GM19099 (cell line): ENCODE results near the gene ISG20L2.

Source experiments
- POLR2A ChIP-seq: IDR thresholded peaks from 3 replicates; pipeline ENCODE4 v1.6.1; 2011; ENCODE audit warnings: low read depth; ENCODE audit not compliant: insufficient read length; ENCODE audit errors: extremely low read depth

The ISG20L2 gene, protein sequence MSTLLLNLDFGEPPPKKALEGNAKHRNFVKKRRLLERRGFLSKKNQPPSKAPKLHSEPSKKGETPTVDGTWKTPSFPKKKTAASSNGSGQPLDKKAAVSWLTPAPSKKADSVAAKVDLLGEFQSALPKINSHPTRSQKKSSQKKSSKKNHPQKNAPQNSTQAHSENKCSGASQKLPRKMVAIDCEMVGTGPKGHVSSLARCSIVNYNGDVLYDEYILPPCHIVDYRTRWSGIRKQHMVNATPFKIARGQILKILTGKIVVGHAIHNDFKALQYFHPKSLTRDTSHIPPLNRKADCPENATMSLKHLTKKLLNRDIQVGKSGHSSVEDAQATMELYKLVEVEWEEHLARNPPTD

DNA sequence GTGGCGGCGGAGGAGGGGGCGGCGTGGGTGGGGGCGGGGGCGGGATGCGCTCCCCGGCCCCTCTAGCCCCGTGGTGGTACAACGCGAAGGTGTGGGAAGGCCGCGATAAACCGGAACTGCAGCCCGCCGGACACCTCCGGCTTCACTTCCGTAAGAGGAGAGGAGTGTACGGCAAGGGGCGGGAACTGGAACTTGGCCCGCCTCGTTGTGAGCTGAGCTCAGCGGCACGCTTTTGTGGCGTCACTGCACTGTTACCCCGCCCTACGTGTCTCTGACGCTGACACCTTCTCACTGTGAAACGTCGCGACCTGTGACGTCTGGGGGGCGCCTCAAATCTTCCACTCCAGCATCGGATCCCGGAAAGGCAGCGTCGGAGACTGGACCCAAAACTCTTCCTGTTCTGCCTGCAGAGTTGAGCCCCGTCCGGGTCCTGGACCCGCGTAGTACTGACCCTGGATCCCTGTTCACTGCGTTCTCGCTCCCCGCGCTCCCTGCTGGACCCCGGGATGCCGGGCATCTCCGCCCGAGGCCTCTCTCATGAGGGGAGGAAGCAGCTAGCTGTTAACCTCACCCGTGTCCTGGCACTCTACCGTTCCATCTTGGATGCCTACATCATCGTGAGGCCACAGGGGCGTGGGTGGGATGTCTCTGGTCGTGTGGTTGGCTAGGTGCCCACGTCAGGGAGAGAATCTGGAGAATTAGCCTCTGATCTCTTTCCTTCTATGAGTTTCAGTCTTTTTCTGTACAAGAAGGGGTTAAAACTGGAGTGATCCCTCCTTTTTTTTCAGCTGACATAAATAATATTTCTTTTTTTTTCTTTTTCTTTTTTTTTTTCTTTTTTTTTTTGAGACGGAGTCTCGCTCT lies at the start of gene ISG20L2:
ISG20L2 (minus strand) TSS at position 168 of the 864 bp plus-strand sequence. CDS start 1,114 bp downstream, outside the sequence.
- peak; percentile 45 for TF ChIP-seq POLR2A

DNA sequence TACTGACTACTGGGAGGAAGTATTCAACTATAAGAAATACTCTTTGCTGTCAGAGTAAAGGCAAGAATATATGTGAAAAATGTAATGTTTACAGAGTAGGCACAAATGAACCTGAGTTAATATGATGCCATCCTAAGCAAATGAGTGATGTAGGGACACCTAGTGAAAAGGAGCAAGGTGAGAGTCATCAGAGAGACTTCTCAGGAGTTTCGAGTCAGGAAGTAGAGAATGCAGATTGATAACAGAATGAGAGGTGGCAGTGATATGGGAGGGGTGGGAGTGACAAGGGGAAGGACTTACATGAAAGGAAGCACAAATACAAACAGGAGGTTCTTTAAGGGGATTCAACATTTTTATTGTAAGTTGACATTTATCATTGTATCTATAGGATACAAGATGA lies 49.0 kb upstream of the ISG20L2 start:
- no peak for TF ChIP-seq POLR2A

DNA sequence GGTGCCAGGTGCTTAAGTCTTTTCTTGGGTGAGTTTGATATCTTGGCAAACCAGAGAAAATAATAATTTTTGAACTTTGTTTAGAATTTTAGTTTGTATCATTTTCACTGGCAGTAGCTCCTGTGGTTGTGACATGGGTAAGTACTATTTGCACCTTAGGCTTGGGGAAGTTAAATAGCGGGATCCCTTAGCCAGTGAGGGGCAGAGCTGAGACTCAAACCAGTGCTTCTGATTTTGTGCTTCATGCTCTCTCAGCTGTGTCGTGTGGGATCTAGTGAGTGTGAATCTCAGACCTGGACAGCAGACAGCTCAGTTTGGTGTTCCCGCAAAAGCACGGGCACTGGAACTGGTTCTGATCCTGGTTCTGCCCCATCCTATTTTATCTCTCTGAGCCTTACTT lies 48.4 kb upstream of the ISG20L2 start:
- TF ChIP-seq POLR2A = no peak

DNA sequence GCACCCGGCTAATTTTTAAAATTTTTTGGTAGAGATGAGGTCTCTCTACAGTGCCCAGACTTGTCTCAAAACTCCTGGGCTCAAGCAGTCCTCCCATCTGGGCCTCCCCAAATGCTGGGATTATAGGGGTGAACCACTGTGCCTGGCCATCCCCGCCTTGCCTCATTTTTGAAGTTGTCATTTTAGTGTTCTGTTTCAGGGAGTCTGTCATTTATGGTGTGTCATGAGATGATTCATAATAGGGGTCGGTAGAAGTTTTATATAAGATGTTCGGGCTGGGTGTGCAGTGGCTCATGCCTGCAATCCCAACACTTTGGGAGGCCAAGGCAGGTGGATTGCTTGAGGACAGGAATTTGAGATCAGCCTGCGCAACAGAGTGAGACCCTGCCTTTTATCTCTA lies 47.2 kb upstream of the ISG20L2 start:
- no peak for TF ChIP-seq POLR2A

DNA sequence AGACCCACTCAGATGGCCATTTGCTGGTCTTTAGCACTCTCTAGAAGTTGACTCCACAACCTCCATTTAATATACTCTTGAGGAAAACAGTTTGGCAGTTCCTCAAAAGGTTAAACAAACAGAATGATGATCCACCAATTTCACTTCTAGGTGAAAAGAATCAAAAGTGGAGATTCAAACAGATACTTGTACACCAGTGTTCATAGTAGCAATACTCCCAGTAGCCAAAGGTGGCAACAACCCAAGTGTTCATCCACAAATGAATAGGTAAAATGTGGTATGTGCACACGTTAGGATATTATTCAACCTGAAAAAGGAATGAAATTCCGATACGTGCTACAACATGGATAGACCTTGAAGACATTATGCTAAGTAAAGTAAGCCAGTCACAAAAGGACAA lies 45.0 kb upstream of the ISG20L2 start:
- TF ChIP-seq POLR2A = no peak

DNA sequence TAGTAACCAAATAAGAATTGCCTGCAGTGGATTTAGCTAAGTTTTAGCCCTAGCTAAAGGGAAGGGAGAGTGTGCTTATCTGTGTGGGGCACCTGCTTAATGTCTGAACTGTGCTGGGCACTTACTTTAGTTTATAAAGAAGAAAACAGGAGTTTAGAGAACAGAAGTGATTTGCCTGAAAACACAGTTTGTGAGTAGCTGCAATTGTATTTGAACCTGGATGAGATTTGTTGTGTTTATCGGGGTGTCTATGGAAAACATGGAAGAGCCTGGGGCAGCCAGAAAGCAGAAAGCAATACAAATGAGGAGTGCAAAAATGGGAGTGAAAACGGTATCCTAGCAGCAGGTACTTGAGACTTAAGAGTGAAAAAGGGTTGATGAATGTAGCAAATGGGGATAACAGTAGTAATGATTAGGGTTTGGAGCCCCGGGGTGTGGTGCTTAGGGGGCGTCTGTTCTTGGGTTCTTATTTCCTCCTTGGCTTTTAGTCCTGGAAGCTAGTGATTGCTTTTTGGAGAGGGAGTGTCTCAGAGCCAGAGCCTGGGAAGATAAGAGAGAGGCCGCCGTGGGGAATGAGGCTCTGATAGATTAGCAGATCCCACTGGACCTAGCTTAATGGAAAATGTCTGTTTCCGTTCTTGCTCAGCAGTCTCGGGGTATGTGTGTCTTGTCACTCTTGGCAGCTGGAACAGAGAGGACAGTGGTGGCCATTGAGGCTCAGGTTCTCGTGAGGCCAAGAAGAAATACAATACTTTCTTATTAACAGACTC lies 44.3 kb upstream of the ISG20L2 start:
- TF ChIP-seq POLR2A = no peak

DNA sequence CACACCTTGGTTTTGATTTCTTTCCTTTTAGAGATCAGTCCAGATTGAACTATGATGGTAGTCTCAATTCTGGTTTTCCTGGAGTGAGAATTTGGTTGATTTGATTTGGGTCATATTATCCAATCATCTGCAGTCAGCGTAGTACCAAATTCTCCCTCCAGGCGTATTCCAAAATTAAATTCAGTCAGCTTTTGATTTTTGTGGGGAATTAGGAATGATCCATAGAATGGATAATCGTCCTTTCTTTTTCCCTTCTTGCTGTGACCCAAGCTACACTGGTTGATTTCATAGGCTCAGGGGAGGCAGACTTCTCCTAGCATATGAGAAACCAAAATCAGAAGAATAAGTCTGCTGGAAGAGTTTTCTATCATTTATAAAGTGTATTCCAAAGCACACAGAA lies 43.7 kb upstream of the ISG20L2 start:
- no peak for TF ChIP-seq POLR2A

DNA sequence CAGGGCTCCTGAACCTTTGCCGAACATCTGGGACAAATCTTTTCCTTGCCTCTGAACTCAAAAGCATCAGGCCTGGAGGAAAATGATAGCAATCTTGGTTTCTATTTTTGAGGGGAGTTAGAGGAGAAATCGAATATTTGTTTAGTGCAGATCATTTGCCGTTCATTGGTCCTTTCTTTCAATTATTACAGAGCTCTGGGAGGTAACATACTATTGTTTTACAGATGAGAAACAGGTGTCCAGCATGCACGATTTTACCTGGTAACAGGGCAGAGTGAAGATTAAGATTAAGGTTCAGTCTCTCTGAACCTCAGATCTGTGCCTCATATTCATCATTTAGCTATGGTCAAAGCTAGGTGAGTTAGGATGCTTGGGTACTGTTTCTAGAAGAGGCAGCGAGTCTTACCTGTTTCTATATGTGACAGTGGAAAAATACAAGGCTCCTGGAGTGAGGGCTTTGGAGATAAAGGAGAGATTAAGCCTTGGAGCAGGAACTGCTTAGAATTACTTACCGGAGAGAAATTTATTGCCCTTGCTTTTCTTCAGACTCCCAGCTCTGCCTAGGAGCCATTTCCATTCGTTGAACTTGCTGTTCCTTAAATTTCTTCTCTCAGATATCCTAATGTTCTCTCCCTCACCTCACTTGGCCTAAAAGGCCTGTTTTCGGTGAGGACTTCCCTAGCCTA lies 40.2 kb upstream of the ISG20L2 start:
- TF ChIP-seq POLR2A = no peak

DNA sequence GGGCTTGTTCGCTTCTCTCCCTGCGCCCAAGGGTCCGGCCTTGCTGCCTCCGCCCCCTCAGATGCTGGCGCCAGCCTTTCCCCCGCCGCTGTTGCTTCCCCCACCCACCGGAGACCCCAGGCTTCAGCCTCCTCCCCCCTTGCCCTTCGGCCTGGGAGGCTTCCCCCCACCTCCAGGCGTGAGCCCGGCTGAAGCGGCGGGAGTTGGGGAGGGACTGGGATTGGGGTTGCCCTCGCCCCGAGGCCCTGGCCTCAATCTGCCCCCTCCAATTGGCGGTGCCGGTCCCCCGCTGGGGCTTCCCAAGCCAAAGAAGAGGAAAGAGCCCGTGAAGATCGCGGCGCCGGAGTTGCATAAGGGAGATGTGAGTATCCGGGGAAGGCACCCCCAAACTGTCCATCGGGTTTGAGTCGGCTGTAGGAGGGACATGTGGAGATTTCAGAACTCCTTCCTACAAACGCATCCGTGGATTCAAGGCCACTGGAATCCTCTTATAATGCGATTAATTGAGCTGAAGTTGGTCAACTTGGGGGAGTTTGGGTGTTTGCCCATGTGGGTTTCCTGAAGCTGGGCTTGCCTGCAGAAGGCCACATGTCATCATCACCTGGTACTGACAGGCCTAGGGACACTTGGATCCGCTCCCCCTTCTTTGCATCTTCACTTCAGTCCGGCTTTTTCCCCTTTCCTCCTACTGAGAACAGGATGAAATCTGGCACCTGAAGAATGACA lies 39.5 kb upstream of the ISG20L2 start:
- no peak for TF ChIP-seq POLR2A

DNA sequence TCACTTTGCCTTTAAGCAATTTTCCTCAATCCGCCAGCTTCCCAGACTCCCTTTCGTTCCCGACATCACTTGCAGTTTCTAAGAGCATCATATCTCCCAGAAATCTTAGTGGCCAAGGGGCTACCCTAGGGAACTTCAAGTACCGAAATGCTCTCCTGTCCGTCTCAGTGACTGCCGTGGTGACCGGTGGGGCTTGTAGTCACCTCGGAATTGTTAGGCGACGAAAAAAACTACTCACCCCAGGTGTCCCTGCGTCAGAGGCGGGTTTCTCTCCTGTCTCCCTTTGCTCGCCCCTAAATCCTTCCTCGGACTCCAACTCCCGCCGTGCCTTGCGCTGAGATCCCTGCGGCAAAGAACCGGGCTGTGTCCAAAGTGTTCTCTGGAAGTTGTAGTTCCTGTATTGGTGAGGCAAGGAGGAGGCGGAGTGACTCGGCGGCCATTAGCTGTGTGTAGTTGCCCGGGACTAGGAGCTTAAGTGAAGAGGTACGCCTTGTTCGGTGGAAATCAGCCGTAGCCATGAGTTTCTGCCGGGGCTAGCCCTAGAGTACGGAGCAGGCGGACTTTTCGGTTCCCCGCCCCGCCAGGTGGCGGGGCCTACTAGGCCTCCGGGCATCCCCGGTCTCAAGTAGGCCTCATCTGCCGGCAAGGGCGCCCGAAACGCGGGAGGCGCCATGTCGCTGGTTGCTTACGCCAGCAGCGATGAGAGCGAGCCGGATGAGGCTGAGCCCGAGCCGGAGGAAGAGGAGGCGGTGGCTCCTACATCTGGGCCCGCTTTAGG lies 38.7 kb upstream of the ISG20L2 start, which contains the start of gene PRCC:
PRCC (plus strand) TSS at position 435 of the 778 bp plus-strand sequence; CDS start at position 672, 237 bp downstream.
- peak; percentile 65 for TF ChIP-seq POLR2A

DNA sequence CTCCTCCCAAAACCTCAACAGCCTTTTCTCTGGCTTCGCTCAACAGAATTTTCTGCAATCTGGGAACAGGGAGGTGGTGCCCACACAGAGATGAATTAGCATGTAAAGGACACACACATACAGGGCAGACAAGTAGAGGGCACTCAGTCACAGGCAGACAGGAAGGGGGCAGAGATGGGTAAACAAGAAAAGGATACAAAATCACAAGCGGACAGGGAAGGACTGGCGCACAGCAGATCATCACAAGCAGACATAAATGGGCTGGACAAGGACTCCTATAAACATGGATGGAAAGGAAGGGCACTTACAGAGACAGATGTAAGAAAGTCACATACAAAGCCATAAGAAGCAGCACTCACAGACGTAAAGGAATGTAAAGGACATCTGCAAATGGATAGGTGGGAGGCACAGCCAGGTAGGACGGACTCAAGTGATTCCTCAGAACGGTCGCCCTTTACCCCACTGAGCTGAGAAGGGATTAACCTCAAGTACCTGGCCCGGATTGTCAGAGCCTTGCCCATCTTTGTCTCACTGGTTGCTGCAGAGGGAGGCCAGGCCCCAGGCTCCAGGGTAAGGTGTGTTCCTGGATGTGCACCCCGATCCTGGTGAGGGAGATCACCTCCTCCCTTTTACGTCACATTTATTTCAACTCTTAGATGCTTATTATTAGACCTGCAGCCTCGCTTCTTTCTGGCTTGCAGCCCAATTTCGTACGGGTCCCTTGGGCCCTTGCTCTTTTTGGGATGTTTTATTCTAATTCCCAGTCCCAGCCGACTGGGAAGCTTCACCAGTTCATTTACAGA lies 37.9 kb upstream of the ISG20L2 start:
- no peak for TF ChIP-seq POLR2A

DNA sequence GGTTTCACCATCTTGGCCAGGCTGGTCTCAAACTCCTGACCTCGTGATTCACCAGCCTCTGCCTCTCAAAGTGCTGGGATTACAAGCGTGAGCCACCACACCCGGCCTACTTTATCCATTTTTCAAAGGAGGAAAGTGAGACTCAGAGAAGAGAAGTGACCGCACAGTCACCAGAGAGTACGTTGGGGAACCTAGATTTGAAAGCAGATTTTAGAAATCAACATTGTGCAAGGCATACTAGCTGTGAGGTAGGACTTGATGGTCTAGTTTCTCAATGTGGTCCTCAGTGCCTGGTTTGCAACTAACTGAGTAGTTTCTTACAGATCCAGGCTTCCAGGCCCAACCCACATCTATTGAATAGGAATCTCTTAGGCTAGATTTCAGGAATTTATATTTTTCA lies 37.1 kb upstream of the ISG20L2 start:
- no peak for TF ChIP-seq POLR2A

DNA sequence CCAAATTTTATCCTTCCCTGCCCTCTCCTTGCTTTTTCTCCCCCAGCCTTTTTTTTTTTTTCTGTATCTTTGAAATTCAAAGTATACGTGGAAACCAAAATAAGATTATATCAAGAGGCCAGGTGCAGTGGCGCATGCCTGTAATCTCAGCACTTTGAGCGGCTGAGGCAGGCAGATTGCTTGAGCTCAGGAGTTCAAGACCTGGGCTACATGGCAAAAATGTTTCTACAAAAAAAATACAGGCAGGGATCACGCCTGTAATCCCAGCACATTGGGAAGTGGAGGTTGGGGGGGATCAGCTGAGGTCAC lies 32.2 kb upstream of the ISG20L2 start:
- TF ChIP-seq POLR2A = no peak
